GM18526 (cell line): ENCODE results near the gene ADORA1.

Source experiments
- POLR2A ChIP-seq: IDR thresholded peaks from 3 replicates; pipeline ENCODE4 v1.6.1; 2011; ENCODE audit not compliant: insufficient read length; ENCODE audit errors: extremely low read depth

Gene ADORA1

GRCh38 chr1:203126151-203126865 lies 1.2 kb upstream of the ADORA1 start:
- no peak for TF ChIP-seq POLR2A

- TF ChIP-seq POLR2A: no peak
Measured at GRCh38 chr1:203126866-203127665, 460 bp upstream of the ADORA1 start.

GRCh38 chr1:203128431-203128715 lies 847 bp downstream of the ADORA1 start:
- no peak for TF ChIP-seq POLR2A

- TF ChIP-seq POLR2A: no peak
Measured at GRCh38 chr1:203128716-203129500, 1.4 kb downstream of the ADORA1 start.

- no peak for TF ChIP-seq POLR2A
Measured at GRCh38 chr1:203129501-203130231, 2.1 kb downstream of the ADORA1 start.

GRCh38 chr1:203130358-203130985 lies 2.9 kb downstream of the ADORA1 start:
- no peak for TF ChIP-seq POLR2A

GRCh38 chr1:203131548-203132200 lies 4.1 kb downstream of the ADORA1 start:
- TF ChIP-seq POLR2A: no peak

- no peak for TF ChIP-seq POLR2A
Measured at GRCh38 chr1:203133970-203134725, 6.6 kb downstream of the ADORA1 start.

- TF ChIP-seq POLR2A: no peak
Measured at GRCh38 chr1:203135636-203136305, 8.2 kb downstream of the ADORA1 start.

GRCh38 chr1:203136409-203137042 lies 9.0 kb downstream of the ADORA1 start:
- TF ChIP-seq POLR2A: no peak

GRCh38 chr1:203137324-203137723 lies 9.8 kb downstream of the ADORA1 start:
- TF ChIP-seq POLR2A: no peak

GRCh38 chr1:203138066-203138465 lies 10.5 kb downstream of the ADORA1 start:
- no peak for TF ChIP-seq POLR2A
